GM12878 (cell line): Measurements from ENCODE around the gene EFCC1.

Experiments
- CEBPB ChIP-seq, 2 experiments: fragments of 150-350 bp in 1 of 2; IDR thresholded peaks; 2 replicates each; pipeline ENCODE4 v1.6.1; 2012 to 2014; ENCODE audit warnings: low read depth in 2 of 2, low read length in 2 of 2, borderline replicate concordance in 1 of 2, inconsistent platforms in 1 of 2
- CTCF ChIP-seq, 3 experiments: IDR thresholded peaks in 2 of 3; conservative IDR thresholded peaks in 1 of 3; 2 replicates each; pipeline ENCODE4 v1.5.1; 2011; ENCODE audit warnings: low read depth in 3 of 3, low read length in 3 of 3, mild to moderate bottlenecking in 3 of 3, control low read depth in 2 of 3, moderate library complexity in 2 of 3, inconsistent platforms in 1 of 3, mixed read lengths in 1 of 3; ENCODE audit not compliant: control insufficient read depth in 2 of 3, insufficient read depth in 1 of 3; ENCODE audit errors: extremely low read depth in 1 of 3
- PAX5 ChIP-seq: IDR thresholded peaks from 2 replicates; pipeline ENCODE4 v1.6.1; 2011; ENCODE audit warnings: low read depth, low read length, borderline replicate concordance
- TCF12 ChIP-seq: IDR thresholded peaks from 2 replicates; pipeline ENCODE4 v1.6.1; 2011; ENCODE audit warnings: low read depth, mild to moderate bottlenecking, low read length
- ZBED1 ChIP-seq: IDR thresholded peaks from 2 replicates; pipeline ENCODE4 v1.6.1; 2016; ENCODE audit warnings: borderline replicate concordance

- TF ChIP-seq CEBPB (IDR thresholded peaks at IDR 0.05; ENCODE audit: borderline replicate concordance in 1 of 2, low read depth in 2 of 2, low read length in 2 of 2) (no peak), PAX5 (no peak), TCF12 (no peak), CTCF (IDR thresholded peaks at IDR 0.05 in 2 of 3, conservative IDR thresholded peaks at IDR 0.05 in 1 of 3; ENCODE audit: control insufficient read depth in 2 of 3, extremely low read depth in 1 of 3, insufficient read depth in 1 of 3, low read depth in 3 of 3, low read length in 3 of 3) (no peak), ZBED1 (no peak)
These were observed 17.6 kb downstream of the EFCC1 start for GRCh38 chr3:129018751-129019150.
